GM18517 (cell line): ENCODE measurements around the gene MZB1.
"Not testable (repeated sequence)": the region's sequence is repeated elsewhere in the genome, so short reads cannot be mapped to it uniquely, and the experiment has no call there.

Experiments used
- ATAC-seq: cut with Tn5 transposase; IDR thresholded peaks from one replicate; pipeline ENCODE4 v1.9.1; 2021; ENCODE audit warnings: mild to moderate bottlenecking, moderate library complexity; ENCODE audit not compliant: unreplicated experiment

The MZB1 gene

GRCh38 chr5:139410993-139411828, 21.5 kb upstream of the MZB1 start:
- ATAC-seq = no peak

GRCh38 chr5:139410121-139410992, 20.6 kb upstream of the MZB1 start:
- ATAC-seq = no peak

GRCh38 chr5:139409116-139409515, 19.4 kb upstream of the MZB1 start:
- not testable (repeated sequence) for ATAC-seq

- no peak for ATAC-seq
Measured at GRCh38 chr5:139408191-139408590, 18.5 kb upstream of the MZB1 start.

- no peak for ATAC-seq
Measured at GRCh38 chr5:139407517-139407916, 17.8 kb upstream of the MZB1 start.

- ATAC-seq = no peak
Measured at GRCh38 chr5:139406963-139407362, 17.2 kb upstream of the MZB1 start.

GRCh38 chr5:139404484-139404840, 14.7 kb upstream of the MZB1 start:
- no peak for ATAC-seq

GRCh38 chr5:139403787-139404483, 14.2 kb upstream of the MZB1 start, which contains the start of gene SPATA24:
SPATA24 (minus strand) TSS chr5:139404089; CDS start chr5:139404060, 29 bp downstream.
- ATAC-seq = peak; percentile 79

GRCh38 chr5:139403418-139403786, 13.7 kb upstream of the MZB1 start:
- ATAC-seq = peak; percentile 1

- no peak for ATAC-seq
Measured at GRCh38 chr5:139402561-139403158, 12.9 kb upstream of the MZB1 start.

GRCh38 chr5:139401546-139401945, 11.8 kb upstream of the MZB1 start:
- ATAC-seq = no peak

- ATAC-seq = no peak
Measured at GRCh38 chr5:139399501-139400121, 9.9 kb upstream of the MZB1 start.

GRCh38 chr5:139397921-139398320, 8.2 kb upstream of the MZB1 start:
- no peak for ATAC-seq

GRCh38 chr5:139396691-139397090, 7.0 kb upstream of the MZB1 start:
- no peak for ATAC-seq

GRCh38 chr5:139395844-139396640, 6.3 kb upstream of the MZB1 start:
- ATAC-seq = no peak

- no peak for ATAC-seq
Measured at GRCh38 chr5:139394654-139395566, 5.2 kb upstream of the MZB1 start, which contains the start of gene PROB1. PROB1 (minus strand) TSS chr5:139395104; CDS start chr5:139395081, 23 bp downstream.

- no peak for ATAC-seq
Measured at GRCh38 chr5:139394123-139394653, 4.5 kb upstream of the MZB1 start.

- ATAC-seq = no peak
Measured at GRCh38 chr5:139393497-139394122, 3.9 kb upstream of the MZB1 start.
